HL-60 (cell line): Measurements from ENCODE around the gene UBE2E2.

Experiments used
- SPI1 ChIP-seq: IDR thresholded peaks from 2 replicates; pipeline ENCODE4 v1.6.1; 2012; ENCODE audit warnings: low read depth, mild to moderate bottlenecking, borderline replicate concordance
- TF ChIP-seq, protein P1 (sequence below): IDR thresholded peaks from 2 replicates; pipeline ENCODE4 v1.6.1; 2012; ENCODE audit warnings: low read depth; ENCODE audit not compliant: insufficient replicate concordance
- TF ChIP-seq, protein P2 (sequence below): IDR thresholded peaks from one replicate; pipeline ENCODE4 v1.5.1; 2011; ENCODE audit warnings: low read length, control low read depth, inconsistent platforms; ENCODE audit not compliant: insufficient read depth

DNA sequence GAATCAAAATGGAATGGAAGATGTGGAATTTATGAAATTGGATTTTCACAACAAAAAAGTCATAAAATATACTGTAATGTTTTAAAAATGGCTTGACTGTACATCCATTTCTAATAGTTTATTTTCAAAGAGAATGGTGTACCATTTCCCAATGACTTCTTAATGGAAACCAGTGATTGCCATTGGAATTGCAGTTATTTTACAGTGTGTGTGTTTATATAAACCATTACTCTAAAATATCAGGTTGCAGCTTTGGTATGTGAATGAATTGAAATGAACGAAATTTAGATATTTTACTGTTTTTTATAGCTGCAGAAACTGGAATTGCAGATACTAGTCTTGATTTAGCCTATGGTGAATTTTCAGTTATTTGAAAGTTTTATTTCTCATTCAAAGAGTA is 165.6 kb downstream of the UBE2E2 start:
- TF ChIP-seq, protein P1, sequence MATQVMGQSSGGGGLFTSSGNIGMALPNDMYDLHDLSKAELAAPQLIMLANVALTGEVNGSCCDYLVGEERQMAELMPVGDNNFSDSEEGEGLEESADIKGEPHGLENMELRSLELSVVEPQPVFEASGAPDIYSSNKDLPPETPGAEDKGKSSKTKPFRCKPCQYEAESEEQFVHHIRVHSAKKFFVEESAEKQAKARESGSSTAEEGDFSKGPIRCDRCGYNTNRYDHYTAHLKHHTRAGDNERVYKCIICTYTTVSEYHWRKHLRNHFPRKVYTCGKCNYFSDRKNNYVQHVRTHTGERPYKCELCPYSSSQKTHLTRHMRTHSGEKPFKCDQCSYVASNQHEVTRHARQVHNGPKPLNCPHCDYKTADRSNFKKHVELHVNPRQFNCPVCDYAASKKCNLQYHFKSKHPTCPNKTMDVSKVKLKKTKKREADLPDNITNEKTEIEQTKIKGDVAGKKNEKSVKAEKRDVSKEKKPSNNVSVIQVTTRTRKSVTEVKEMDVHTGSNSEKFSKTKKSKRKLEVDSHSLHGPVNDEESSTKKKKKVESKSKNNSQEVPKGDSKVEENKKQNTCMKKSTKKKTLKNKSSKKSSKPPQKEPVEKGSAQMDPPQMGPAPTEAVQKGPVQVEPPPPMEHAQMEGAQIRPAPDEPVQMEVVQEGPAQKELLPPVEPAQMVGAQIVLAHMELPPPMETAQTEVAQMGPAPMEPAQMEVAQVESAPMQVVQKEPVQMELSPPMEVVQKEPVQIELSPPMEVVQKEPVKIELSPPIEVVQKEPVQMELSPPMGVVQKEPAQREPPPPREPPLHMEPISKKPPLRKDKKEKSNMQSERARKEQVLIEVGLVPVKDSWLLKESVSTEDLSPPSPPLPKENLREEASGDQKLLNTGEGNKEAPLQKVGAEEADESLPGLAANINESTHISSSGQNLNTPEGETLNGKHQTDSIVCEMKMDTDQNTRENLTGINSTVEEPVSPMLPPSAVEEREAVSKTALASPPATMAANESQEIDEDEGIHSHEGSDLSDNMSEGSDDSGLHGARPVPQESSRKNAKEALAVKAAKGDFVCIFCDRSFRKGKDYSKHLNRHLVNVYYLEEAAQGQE: no peak
- no peak for TF ChIP-seq SPI1
- TF ChIP-seq, protein P2, sequence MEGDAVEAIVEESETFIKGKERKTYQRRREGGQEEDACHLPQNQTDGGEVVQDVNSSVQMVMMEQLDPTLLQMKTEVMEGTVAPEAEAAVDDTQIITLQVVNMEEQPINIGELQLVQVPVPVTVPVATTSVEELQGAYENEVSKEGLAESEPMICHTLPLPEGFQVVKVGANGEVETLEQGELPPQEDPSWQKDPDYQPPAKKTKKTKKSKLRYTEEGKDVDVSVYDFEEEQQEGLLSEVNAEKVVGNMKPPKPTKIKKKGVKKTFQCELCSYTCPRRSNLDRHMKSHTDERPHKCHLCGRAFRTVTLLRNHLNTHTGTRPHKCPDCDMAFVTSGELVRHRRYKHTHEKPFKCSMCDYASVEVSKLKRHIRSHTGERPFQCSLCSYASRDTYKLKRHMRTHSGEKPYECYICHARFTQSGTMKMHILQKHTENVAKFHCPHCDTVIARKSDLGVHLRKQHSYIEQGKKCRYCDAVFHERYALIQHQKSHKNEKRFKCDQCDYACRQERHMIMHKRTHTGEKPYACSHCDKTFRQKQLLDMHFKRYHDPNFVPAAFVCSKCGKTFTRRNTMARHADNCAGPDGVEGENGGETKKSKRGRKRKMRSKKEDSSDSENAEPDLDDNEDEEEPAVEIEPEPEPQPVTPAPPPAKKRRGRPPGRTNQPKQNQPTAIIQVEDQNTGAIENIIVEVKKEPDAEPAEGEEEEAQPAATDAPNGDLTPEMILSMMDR: no peak
